DND-41 (cell line): Measurements from ENCODE around the gene CCL5.

Source experiments
- ATAC-seq: fragments of 200-7000 bp; cut with Tn5 transposase; 3 replicates; pipeline ENCODE4 v1.9.1; 2021; ENCODE audit warnings: low read depth; ENCODE audit not compliant: insufficient read depth
- DNase-seq: peaks from one replicate; pipeline ENCODE4 v3.0.0-alpha.2; 2020
- H2AFZ ChIP-seq: 2 replicates; pipeline ENCODE4 v1.6.0; 2012; ENCODE audit warnings: low read depth, low read length
- H3K27ac ChIP-seq: 2 replicates; pipeline ENCODE4 v1.5.1; 2012; ENCODE audit warnings: low read length, inconsistent platforms
- H3K27me3 ChIP-seq: fragments of 200-600 bp; sonication (generic); 2 replicates; pipeline ENCODE4 v1.6.0; 2012; ENCODE audit warnings: low read length, mild to moderate bottlenecking, inconsistent platforms; ENCODE audit not compliant: insufficient read depth, poor library complexity
- H3K36me3 ChIP-seq: 2 replicates; pipeline ENCODE4 v1.5.1; 2012; ENCODE audit warnings: low read length, inconsistent platforms; ENCODE audit not compliant: insufficient read depth
- H3K4me1 ChIP-seq: 2 replicates; pipeline ENCODE4 v1.5.1; 2012; ENCODE audit warnings: mild to moderate bottlenecking, low read length; ENCODE audit not compliant: insufficient read depth
- H3K4me2 ChIP-seq: 2 replicates; pipeline ENCODE4 v1.6.0; 2012; ENCODE audit warnings: mild to moderate bottlenecking, moderate library complexity, low read length, inconsistent platforms; ENCODE audit not compliant: insufficient read depth
- H3K4me3 ChIP-seq, 2 experiments: fragments of 200-600 bp in 1 of 2; shearing (Covaris generic) in 1 of 2; 2 replicates each; pipeline ENCODE4 v1.5.1; 2012 to 2016; ENCODE audit warnings: inconsistent platforms in 2 of 2, low read length in 2 of 2, mild to moderate bottlenecking in 2 of 2, low read depth in 1 of 2, moderate library complexity in 1 of 2
- H3K79me2 ChIP-seq: 2 replicates; pipeline ENCODE4 v1.6.0; 2012; ENCODE audit warnings: low read length, inconsistent platforms; ENCODE audit not compliant: insufficient read depth
- H3K9ac ChIP-seq: 2 replicates; pipeline ENCODE4 v1.6.0; 2012; ENCODE audit warnings: low read depth, mild to moderate bottlenecking, inconsistent platforms, low read length, moderate library complexity
- H3K9me3 ChIP-seq: 2 replicates; pipeline ENCODE4 v1.5.1; 2012; ENCODE audit warnings: low read length, moderate library complexity, mild to moderate bottlenecking, inconsistent platforms; ENCODE audit not compliant: insufficient read depth, severe bottlenecking
- H4K20me1 ChIP-seq: 2 replicates; pipeline ENCODE4 v1.6.0; 2012; ENCODE audit warnings: low read length; ENCODE audit not compliant: insufficient read depth
- CTCF ChIP-seq: IDR thresholded peaks from 2 replicates; pipeline ENCODE4 v1.5.1; 2012; ENCODE audit warnings: borderline replicate concordance, low read length, moderate library complexity, mild to moderate bottlenecking; ENCODE audit not compliant: poor library complexity, severe bottlenecking; ENCODE audit errors: extremely low read depth
- EZH2 ChIP-seq: IDR thresholded peaks from 3 replicates; pipeline ENCODE4 v1.6.1; 2012; ENCODE audit warnings: borderline replicate concordance, low read depth, mild to moderate bottlenecking, moderate library complexity, low read length, inconsistent platforms; ENCODE audit not compliant: severe bottlenecking

Gene CCL5

GRCh38 chr17:35879773-35880654 lies at the start of gene CCL5:
TSS of gene CCL5 (minus strand) at chr17:35880360.
- DNase-seq = no peak
- Histone ChIP-seq H3K27ac (no peak within 1 kb of the TSS), H3K9ac (no peak within 1 kb of the TSS), H3K79me2 (no peaks in the 10 kb centered on the region), H3K36me3 (no peaks in the 10 kb centered on the region), H3K27me3 (peaks cover 7% of the 10 kb centered on the region), H3K4me1 (no peaks in the 10 kb centered on the region), H2AFZ (no peak within 1 kb of the TSS), H3K4me2 (no peak within 1 kb of the TSS), H3K9me3 (no peaks in the 10 kb centered on the region), H3K4me3 (no peak within 1 kb of the TSS), H4K20me1 (no peaks in the 10 kb centered on the region)
- ATAC-seq = peak; percentile 50; the same call in 2 of the 3 replicates
- TF ChIP-seq CTCF = no peak
- no peak for TF ChIP-seq EZH2

GRCh38 chr17:35927714-35928113 lies 47.6 kb upstream of the CCL5 start:
- Histone ChIP-seq H3K4me2 (no peak overlapping the region), H3K27me3 (peaks cover 4% of the 10 kb centered on the region), H3K27ac (no peak overlapping the region), H3K79me2 (no peaks in the 10 kb centered on the region), H3K4me1 (peaks cover 14% of the 10 kb centered on the region; the same call in 1 of the 2 replicates), H3K9me3 (no peaks in the 10 kb centered on the region), H3K9ac (no peak overlapping the region), H3K36me3 (no peaks in the 10 kb centered on the region), H4K20me1 (no peaks in the 10 kb centered on the region), H2AFZ (no peak overlapping the region), H3K4me3 (no peak overlapping the region)
- ATAC-seq (no peak), DNase-seq (no peak)
- no peak for TF ChIP-seq EZH2
- no peak for TF ChIP-seq CTCF

GRCh38 chr17:35923609-35924114 lies 43.5 kb upstream of the CCL5 start:
- Histone ChIP-seq H4K20me1 (no peaks in the 10 kb centered on the region), H3K4me3 (no peak overlapping the region), H3K36me3 (no peaks in the 10 kb centered on the region), H3K4me2 (no peak overlapping the region), H3K27ac (no peak overlapping the region), H2AFZ (no peak overlapping the region), H3K9ac (no peak overlapping the region), H3K9me3 (no peaks in the 10 kb centered on the region), H3K27me3 (peaks cover 2% of the 10 kb centered on the region), H3K79me2 (no peaks in the 10 kb centered on the region), H3K4me1 (no peaks in the 10 kb centered on the region)
- no peak for DNase-seq
- TF ChIP-seq CTCF (no peak), EZH2 (no peak)
- ATAC-seq = no peak
